CD4-positive, alpha-beta T cell (primary cell): ENCODE measurements around the gene MEF2B. TPM values are rescaled to one million over a fixed set of nuclear protein-coding genes. Genes with fewer than 3 reads are reported as not detected.

Source experiments
- ATAC-seq: fragments of 200-7000 bp; cut with Tn5 transposase; one replicate; pipeline ENCODE4 v1.10.0; 2022; ENCODE audit warnings: mild to moderate bottlenecking; ENCODE audit not compliant: poor library complexity
- CTCF ChIA-PET: fragments of 350-600 bp; sonication (Branson Sonifier 250); formaldehyde crosslinking; loops from one replicate; lab custom pipeline; 2021; ENCODE audit warnings: antibody characterized with exemption, inconsistent platforms; lab: Charles Lee
- POLR2A ChIA-PET: fragments of 350-600 bp; sonication (Branson Sonifier 250); formaldehyde crosslinking; loops from one replicate; lab custom pipeline; 2021; ENCODE audit warnings: antibody characterized with exemption, inconsistent platforms; lab: Charles Lee
- DNase-seq, 14 experiments: peaks; one replicate each; pipeline ENCODE4 v3.0.0-alpha.2; 2013 to 2020; ENCODE audit warnings: mixed read lengths in 2 of 14
- H3K27ac ChIP-seq, 2 donors: one replicate each; pipeline versions ENCODE4 v1.5.1 to v1.7.0; 2013; ENCODE audit warnings: low read length in 2 of 2, low read depth in 1 of 2, mild to moderate bottlenecking in 1 of 2
- H3K27me3 ChIP-seq, 2 experiments: 1 replicate in 1 of 2; 2 replicates in 1 of 2; pipeline versions ENCODE4 v1.6.1 to v1.7.0; 2013; ENCODE audit warnings: low read length in 2 of 2, control low read depth in 1 of 2, mild to moderate bottlenecking in 1 of 2, moderate library complexity in 1 of 2; ENCODE audit not compliant: insufficient read depth in 2 of 2, control insufficient read depth in 1 of 2
- H3K36me3 ChIP-seq: one replicate; pipeline ENCODE4 v1.6.1; 2013; ENCODE audit warnings: low read length, control low read depth; ENCODE audit not compliant: insufficient read depth
- H3K4me1 ChIP-seq: one replicate; pipeline ENCODE4 v1.6.1; 2013; ENCODE audit warnings: low read length, control low read depth; ENCODE audit not compliant: insufficient read depth
- H3K4me3 ChIP-seq: one replicate; pipeline ENCODE4 v1.5.1; 2013; ENCODE audit warnings: mild to moderate bottlenecking, low read length, moderate library complexity
- H3K9me3 ChIP-seq, 2 experiments: 1 replicate in 1 of 2; 2 replicates in 1 of 2; pipeline versions ENCODE4 v1.6.1 to v1.7.0; 2013; ENCODE audit warnings: low read length in 2 of 2, mild to moderate bottlenecking in 2 of 2, control low read depth in 1 of 2, moderate library complexity in 1 of 2; ENCODE audit not compliant: control insufficient read depth in 1 of 2, insufficient read depth in 1 of 2
- H3K27ac Mint-ChIP-seq: one replicate; pipeline ENCODE4 v1.8.0; 2020; ENCODE audit warnings: mixed read lengths
- H3K27me3 Mint-ChIP-seq: one replicate; pipeline ENCODE4 v1.8.0; 2021; ENCODE audit warnings: mixed read lengths
- H3K36me3 Mint-ChIP-seq: one replicate; pipeline ENCODE4 v1.8.0; 2021; ENCODE audit warnings: low read depth, mixed read lengths
- H3K4me1 Mint-ChIP-seq: one replicate; pipeline ENCODE4 v1.8.0; 2021; ENCODE audit warnings: low read depth, mixed read lengths
- H3K4me3 Mint-ChIP-seq: one replicate; pipeline ENCODE4 v1.8.0; 2020; ENCODE audit warnings: mild to moderate bottlenecking, mixed read lengths
- H3K9me3 Mint-ChIP-seq: one replicate; pipeline ENCODE4 v1.8.0; 2020; ENCODE audit warnings: mixed read lengths
- intact Hi-C, 2 experiments: fragments of 100-400 bp; cut with DNase I in 1 of 2; cut with micrococcal nuclease in 1 of 2; formaldehyde crosslinking; loops; one replicate each; pipeline versions ENCODE4 v1.15.1 to v1.9.0; 2023 to 2025; cut with DNase I, micrococcal nuclease
- polyA plus RNA-seq, 2 donors: library from polyadenylated mRNA; unstranded; fragments of 120-200 nt; gene quantifications; one replicate each; pipeline ENCODE4 v1.2.1, GENCODE V29; 2013
- total RNA-seq, 174 experiments: library from RNA in 2 of 174; stranded (reverse) in 2 of 174; gene quantifications; one replicate each; pipeline ENCODE4 v1.2.3 and lab custom pipeline; 2021 to 2026
- TF ChIP-seq, protein P1 (sequence below): fragments of 200-600 bp; IDR thresholded peaks from one replicate; pipeline ENCODE4 v1.8.0; 2022; ENCODE audit warnings: antibody characterized with exemption, mild to moderate bottlenecking

Gene MEF2B
- 1 to 10 TPM; 1.9 to 3.0 TPM for total RNA-seq
- polyA plus RNA-seq (2013, experiment 1 of 2) = 0.96 TPM
- polyA plus RNA-seq (2013, experiment 2 of 2) = 2.6 TPM
- 0 to 1.9 (median 0.21) reads per million in 172 experiments for total RNA-seq (lab: John Stamatoyannopoulos, UW)

DNA sequence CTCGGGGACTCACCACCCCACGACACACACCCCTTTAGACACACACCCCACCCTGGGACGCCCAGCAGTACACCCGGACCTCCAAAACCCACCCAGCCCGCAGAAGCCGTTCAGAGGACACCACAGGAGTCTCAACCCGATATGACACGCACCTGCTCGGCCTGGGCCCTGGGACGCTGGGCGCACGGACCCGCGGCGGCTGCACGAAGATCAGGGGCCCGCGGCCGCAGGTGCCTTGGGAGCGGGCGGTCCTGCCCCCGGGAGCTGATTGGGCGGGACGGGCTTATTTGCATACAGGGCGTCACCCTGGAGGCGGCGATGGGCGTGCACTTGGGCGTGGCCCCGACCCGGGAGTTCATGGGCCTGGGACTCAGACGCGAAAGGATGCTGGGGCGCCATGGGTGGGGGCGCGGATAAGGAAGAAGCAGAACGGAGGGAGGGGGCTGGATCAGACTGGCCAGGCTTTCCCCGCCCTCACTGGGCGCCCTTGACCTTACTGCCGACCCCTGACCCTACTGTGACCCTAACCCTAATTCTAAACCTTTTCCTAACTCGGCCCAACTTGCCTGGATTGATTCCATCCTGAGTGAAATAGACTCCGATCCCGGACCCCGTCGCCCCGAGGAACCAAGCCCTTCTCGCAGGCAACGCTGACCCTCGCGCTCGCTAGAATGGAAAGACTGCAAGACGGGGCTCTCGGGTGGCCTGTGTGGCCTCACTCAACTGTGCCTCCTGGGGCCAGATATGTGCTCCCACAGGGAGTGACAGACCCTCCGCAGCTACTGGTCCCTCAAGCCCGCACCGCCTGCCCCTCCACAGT lies at the start of gene MEF2B:
MEF2B (minus strand) TSS at position 211 of the 820 bp plus-strand sequence. CDS start 19,528 bp downstream, outside the sequence.
- no peak within 1 kb of the TSS for H3K27ac Mint-ChIP-seq
- H3K4me3 Mint-ChIP-seq = no peak within 1 kb of the TSS
- DNase-seq (peak; percentile 52 to 86 (median 74)), ATAC-seq (peak; percentile 99)
- TF ChIP-seq, protein P1, sequence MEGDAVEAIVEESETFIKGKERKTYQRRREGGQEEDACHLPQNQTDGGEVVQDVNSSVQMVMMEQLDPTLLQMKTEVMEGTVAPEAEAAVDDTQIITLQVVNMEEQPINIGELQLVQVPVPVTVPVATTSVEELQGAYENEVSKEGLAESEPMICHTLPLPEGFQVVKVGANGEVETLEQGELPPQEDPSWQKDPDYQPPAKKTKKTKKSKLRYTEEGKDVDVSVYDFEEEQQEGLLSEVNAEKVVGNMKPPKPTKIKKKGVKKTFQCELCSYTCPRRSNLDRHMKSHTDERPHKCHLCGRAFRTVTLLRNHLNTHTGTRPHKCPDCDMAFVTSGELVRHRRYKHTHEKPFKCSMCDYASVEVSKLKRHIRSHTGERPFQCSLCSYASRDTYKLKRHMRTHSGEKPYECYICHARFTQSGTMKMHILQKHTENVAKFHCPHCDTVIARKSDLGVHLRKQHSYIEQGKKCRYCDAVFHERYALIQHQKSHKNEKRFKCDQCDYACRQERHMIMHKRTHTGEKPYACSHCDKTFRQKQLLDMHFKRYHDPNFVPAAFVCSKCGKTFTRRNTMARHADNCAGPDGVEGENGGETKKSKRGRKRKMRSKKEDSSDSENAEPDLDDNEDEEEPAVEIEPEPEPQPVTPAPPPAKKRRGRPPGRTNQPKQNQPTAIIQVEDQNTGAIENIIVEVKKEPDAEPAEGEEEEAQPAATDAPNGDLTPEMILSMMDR = no peak
- intact Hi-C loops = no loop called here
- Histone ChIP-seq H3K36me3 (peaks cover 2% of the 10 kb centered on the region), H3K4me1 (peaks cover 14% of the 10 kb centered on the region), H3K9me3 (no peaks in the 10 kb centered on the region), H3K4me3 (peak within 1 kb of the TSS; percentile 22), H3K27me3 (no peaks in the 10 kb centered on the region), H3K27ac (no peak within 1 kb of the TSS)
- H3K36me3 Mint-ChIP-seq = peaks cover 6% of the 10 kb centered on the region
- CTCF ChIA-PET = interaction anchor here (1.4 kb wide), 1 partner anchor 24 kb away, joined by 4 read pairs; no protein-coding TSS in a partner anchor
- POLR2A ChIA-PET = interaction anchor here (0.9 to 1.1 kb wide), 2 partner anchors 14 to 29 kb away, joined by 3 read pairs; no protein-coding TSS in a partner anchor
- no peaks in the 10 kb centered on the region for H3K9me3 Mint-ChIP-seq
- peaks cover 21% of the 10 kb centered on the region for H3K4me1 Mint-ChIP-seq
- H3K27me3 Mint-ChIP-seq = no peaks in the 10 kb centered on the region

DNA sequence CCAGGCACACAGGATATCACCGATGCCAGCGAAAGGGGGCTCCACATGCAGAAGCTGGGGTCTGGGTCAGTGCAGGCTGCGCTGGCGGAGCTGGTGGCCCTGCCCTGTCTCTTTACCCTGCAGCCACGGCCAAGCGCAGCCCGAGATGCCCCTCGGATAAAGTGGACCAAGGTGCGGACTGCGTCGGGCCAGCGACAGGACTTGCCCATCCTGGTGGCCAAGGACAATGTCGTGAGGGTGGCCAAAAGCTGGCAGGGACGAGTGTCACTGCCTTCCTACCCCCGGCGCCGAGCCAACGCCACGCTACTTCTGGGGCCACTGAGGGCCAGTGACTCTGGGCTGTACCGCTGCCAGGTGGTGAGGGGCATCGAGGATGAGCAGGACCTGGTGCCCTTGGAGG lies 48.8 kb upstream of the MEF2B start:
- no peak overlapping the region for H3K4me3 Mint-ChIP-seq
- no peaks in the 10 kb centered on the region for H3K4me1 Mint-ChIP-seq
- no peaks in the 10 kb centered on the region for H3K36me3 Mint-ChIP-seq
- peaks cover 36% of the 10 kb centered on the region for H3K27me3 Mint-ChIP-seq
- peaks cover 24 to 27% of the 10 kb centered on the region in 2 experiments for H3K27me3 ChIP-seq
- ChIA-PET CTCF (no interaction called here), POLR2A (no interaction called here)
- H3K9me3 Mint-ChIP-seq = no peaks in the 10 kb centered on the region
- TF ChIP-seq, protein P1 = no peak
- DNase-seq (no peak), ATAC-seq (no peak)
- H3K9me3 ChIP-seq = peaks cover 0 to 19% of the 10 kb centered on the region in 2 experiments
- H3K4me1 ChIP-seq = no peaks in the 10 kb centered on the region
- no peak overlapping the region for H3K27ac Mint-ChIP-seq
- no peak overlapping the region for H3K27ac ChIP-seq
- no peak overlapping the region for H3K4me3 ChIP-seq
- H3K36me3 ChIP-seq = no peaks in the 10 kb centered on the region
- intact Hi-C loops = no loop called here

DNA sequence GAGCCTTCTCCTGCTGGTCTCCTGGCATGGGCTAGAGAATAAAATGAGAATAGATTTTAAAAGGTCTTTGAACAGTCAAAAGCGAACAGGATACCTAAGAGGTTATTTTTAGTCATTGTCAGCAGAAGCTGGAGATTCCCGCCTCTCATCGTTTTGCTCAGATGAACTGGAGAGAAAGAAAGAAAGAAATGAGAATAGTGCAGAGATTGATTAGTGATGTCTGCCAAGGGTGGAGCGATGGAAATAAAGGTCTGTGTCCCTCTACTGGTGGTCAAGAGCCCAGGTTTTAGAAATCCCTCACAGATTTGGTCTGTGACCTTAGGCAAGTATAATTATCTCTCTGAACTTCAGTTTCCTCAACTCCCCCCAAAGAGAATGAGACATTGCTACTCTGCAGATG lies 47.0 kb upstream of the MEF2B start:
- ChIA-PET POLR2A (no interaction called here), CTCF (no interaction called here)
- ATAC-seq (no peak), DNase-seq (no peak)
- Mint-ChIP-seq H3K4me3 (no peak overlapping the region), H3K27me3 (peaks cover 51% of the 10 kb centered on the region), H3K36me3 (no peaks in the 10 kb centered on the region), H3K27ac (no peak overlapping the region), H3K9me3 (no peaks in the 10 kb centered on the region), H3K4me1 (no peaks in the 10 kb centered on the region)
- Histone ChIP-seq H3K4me3 (no peak overlapping the region), H3K27me3 (peaks cover 41 to 43% of the 10 kb centered on the region in 2 experiments), H3K4me1 (no peaks in the 10 kb centered on the region), H3K36me3 (no peaks in the 10 kb centered on the region), H3K27ac (no peak overlapping the region), H3K9me3 (peaks cover 0 to 34% of the 10 kb centered on the region in 2 experiments)
- TF ChIP-seq, protein P1 = no peak
- intact Hi-C loops = no loop called here
